Activated naive CD4-positive, alpha-beta T cell treated with anti-CD3 and anti-CD28 coated beads, Interleukin-2, amount 50 U/mL, for 16 hours (primary cell): ENCODE measurements around the gene MACROH2A1.

Experiments
- DNase-seq: peaks from one replicate; pipeline ENCODE4 v3.0.0-alpha.2; 2020

Gene MACROH2A1

GRCh38 chr5:135310328-135310989 is 88.6 kb downstream of the MACROH2A1 start:
- DNase-seq: no peak

- DNase-seq: no peak
These were observed 89.4 kb downstream of the MACROH2A1 start for GRCh38 chr5:135309391-135310327.

GRCh38 chr5:135308752-135309151 is 90.3 kb downstream of the MACROH2A1 start:
- no peak for DNase-seq

- no peak for DNase-seq
These were observed 90.8 kb downstream of the MACROH2A1 start for GRCh38 chr5:135308245-135308644.

GRCh38 chr5:135307143-135307903 is 91.7 kb downstream of the MACROH2A1 start:
- DNase-seq: no peak

- DNase-seq: no peak
These were observed 92.5 kb downstream of the MACROH2A1 start for GRCh38 chr5:135306557-135306956.

- no peak for DNase-seq
These were observed 94.4 kb downstream of the MACROH2A1 start for GRCh38 chr5:135304352-135305221.

GRCh38 chr5:135303582-135304173 is 95.4 kb downstream of the MACROH2A1 start:
- DNase-seq: no peak

GRCh38 chr5:135296900-135297816 is 101.9 kb downstream of the MACROH2A1 start:
- DNase-seq: no peak

- no peak for DNase-seq
These were observed 103.2 kb downstream of the MACROH2A1 start for GRCh38 chr5:135295852-135296251.

- DNase-seq: no peak
These were observed 104.2 kb downstream of the MACROH2A1 start for GRCh38 chr5:135294793-135295192.

GRCh38 chr5:135289651-135290050 is 109.4 kb downstream of the MACROH2A1 start:
- DNase-seq: no peak

GRCh38 chr5:135287551-135287950 is 111.5 kb downstream of the MACROH2A1 start:
- no peak for DNase-seq
